Panc1 (cell line): ENCODE data around the gene MGA. TPM values are rescaled to one million over a fixed set of nuclear protein-coding genes. Genes with fewer than 3 reads are reported as not detected.

ENCODE experiments used
- ATAC-seq: fragments of 200-7000 bp; cut with Tn5 transposase; 2 replicates; pipeline ENCODE4 v1.9.1; 2020; ENCODE audit warnings: mild to moderate bottlenecking, moderate library complexity
- BruUV-seq: library from RNA; stranded (reverse); fragments of 400-500 nt; replicated peaks from 2 replicates; lab custom pipeline; 2021; lab: Mats Ljungman, UMichigan
- CTCF ChIA-PET: fragments of 300-600 bp; sonication (Branson Sonifier 250); formaldehyde crosslinking; loops from one replicate; lab custom pipeline; 2022; ENCODE audit warnings: antibody characterized with exemption; lab: Charles Lee
- POLR2A ChIA-PET: fragments of 300-600 bp; sonication (Branson Sonifier 250); formaldehyde crosslinking; loops from one replicate; lab custom pipeline; 2022; ENCODE audit warnings: antibody characterized with exemption; lab: Charles Lee
- DNase-seq: peaks from one replicate; pipeline ENCODE4 v3.0.0-alpha.2; 2010; ENCODE audit warnings: low read depth, low spot score
- H3K27ac ChIP-seq: 2 replicates; pipeline ENCODE4 v1.5.1; 2011; ENCODE audit warnings: mild to moderate bottlenecking, low read length, inconsistent platforms
- H3K27me3 ChIP-seq: fragments of 200-500 bp; sonication (Bioruptor generic); 2 replicates; pipeline ENCODE4 v1.6.0; 2014; ENCODE audit warnings: low read length, inconsistent platforms; ENCODE audit not compliant: control insufficient read depth, insufficient read depth
- H3K36me3 ChIP-seq: fragments of 200-500 bp; sonication (Bioruptor generic); 2 replicates; pipeline ENCODE4 v1.5.1; 2014; ENCODE audit warnings: inconsistent platforms, mild to moderate bottlenecking, low read length, moderate library complexity; ENCODE audit not compliant: control insufficient read depth, insufficient read depth
- H3K4me1 ChIP-seq: 2 replicates; pipeline ENCODE4 v1.5.1; 2011; ENCODE audit warnings: inconsistent platforms, mild to moderate bottlenecking, low read length, moderate library complexity; ENCODE audit not compliant: control insufficient read depth, insufficient read depth
- H3K4me3 ChIP-seq, 2 experiments: 2 replicates each; pipeline ENCODE4 v1.5.1; 2011 to 2012; ENCODE audit warnings: low read depth in 2 of 2, low read length in 2 of 2, mild to moderate bottlenecking in 2 of 2, inconsistent platforms in 1 of 2, moderate library complexity in 1 of 2
- H3K9me3 ChIP-seq: fragments of 200-500 bp; sonication (Bioruptor generic); 2 replicates; pipeline ENCODE4 v1.5.1; 2014; ENCODE audit warnings: low read depth, mild to moderate bottlenecking, inconsistent platforms, low read length, moderate library complexity; ENCODE audit not compliant: control insufficient read depth, insufficient read depth
- POLR2AphosphoS5 ChIP-seq: IDR thresholded peaks from 2 replicates; pipeline ENCODE4 v1.6.1; 2012; ENCODE audit warnings: mild to moderate bottlenecking, low read depth, low read length, moderate library complexity
- SIN3A ChIP-seq: IDR thresholded peaks from 2 replicates; pipeline ENCODE4 v1.6.1; 2012; ENCODE audit warnings: low read depth, mild to moderate bottlenecking, low read length, moderate library complexity, borderline replicate concordance; ENCODE audit not compliant: insufficient read depth
- TCF7L2 ChIP-seq: IDR thresholded peaks from 2 replicates; pipeline ENCODE4 v1.6.1; 2011; ENCODE audit warnings: mild to moderate bottlenecking, low read depth, low read length, inconsistent platforms
- in situ Hi-C: cut with HindIII; loops from 2 replicates; pipeline ENCODE4 v1.10.0; 2016; ENCODE audit warnings: low sequenced_read_pairs, low pct_unique_long_range_greater_than_20kb
- intact Hi-C: fragments of 100-400 bp; cut with micrococcal nuclease; formaldehyde crosslinking; loops from one replicate; pipeline ENCODE4 v1.10.0; 2022; ENCODE audit not compliant: unreplicated experiment
- total RNA-seq: library from RNA; stranded (reverse); gene quantifications from one replicate; pipeline ENCODE4 v1.2.1, GENCODE V29; 2021; ENCODE audit not compliant: unreplicated experiment
- TF ChIP-seq, protein P1 (sequence below), 2 experiments: IDR thresholded peaks; 2 replicates each; pipeline ENCODE4 v1.6.1; 2011 to 2012; ENCODE audit warnings: low read depth in 2 of 2, control low read depth in 1 of 2, low read length in 1 of 2, mild to moderate bottlenecking in 1 of 2, moderate library complexity in 1 of 2; ENCODE audit not compliant: insufficient read depth in 1 of 2
- TF ChIP-seq, protein P2 (sequence below): fragments of 450-650 bp; IDR thresholded peaks from 2 replicates; pipeline ENCODE4 v1.5.1; 2017; ENCODE audit warnings: mild to moderate bottlenecking

MGA gene
- total RNA-seq, 1 experiment from 2014 or later: 43.6 TPM

GRCh38 chr15:41779662-41780157, 119.5 kb downstream of the MGA start:
- ChIA-PET CTCF (interaction anchor here (0.6 to 0.7 kb wide), 2 partner anchors 9 to 297 kb away, joined by 3 to 5 read pairs; no protein-coding TSS in a partner anchor), POLR2A (no interaction called here)
- Histone ChIP-seq H3K27me3 (no peaks in the 10 kb centered on the region), H3K9me3 (no peaks in the 10 kb centered on the region), H3K36me3 (no peaks in the 10 kb centered on the region), H3K4me3 (no peak overlapping the region), H3K4me1 (peaks cover 41% of the 10 kb centered on the region), H3K27ac (no peak overlapping the region)
- no peak for DNase-seq
- ATAC-seq: no peak
- no peak for TF ChIP-seq SIN3A
- TF ChIP-seq TCF7L2: no peak
- no peak for TF ChIP-seq POLR2AphosphoS5
- intact Hi-C loops (no loop called here), in situ Hi-C loops (no loop called here)
- no TSS peak for BruUV-seq

DNA sequence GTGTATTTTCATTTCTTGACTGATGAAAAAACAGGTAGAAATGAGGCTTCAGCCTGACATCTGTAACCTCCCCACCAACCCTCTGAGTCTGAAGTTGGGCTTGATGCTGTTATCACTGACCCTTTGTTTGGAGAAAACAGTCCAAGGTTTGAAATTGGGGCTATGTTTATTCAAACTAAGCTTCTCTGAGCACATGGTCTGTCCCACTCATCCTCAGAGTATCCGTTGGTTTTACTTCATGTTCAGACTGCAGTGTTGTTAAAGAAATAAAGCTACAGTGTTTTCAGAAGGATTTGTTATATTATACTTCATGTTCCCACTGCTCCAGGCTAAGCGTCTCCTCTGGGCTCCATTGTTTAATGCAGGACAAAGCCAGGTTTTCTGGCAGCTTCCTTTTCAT, 120.1 kb downstream of the MGA start:
- H3K27ac ChIP-seq: no peak overlapping the region
- H3K4me3 ChIP-seq: no peak overlapping the region
- no peak for DNase-seq
- intact Hi-C loops: no loop called here
- H3K27me3 ChIP-seq: no peaks in the 10 kb centered on the region
- CTCF ChIA-PET: interaction anchor here (0.6 to 0.7 kb wide), 2 partner anchors 9 to 298 kb away, joined by 3 to 5 read pairs; no protein-coding TSS in a partner anchor
- in situ Hi-C loops: no loop called here
- POLR2A ChIA-PET: interaction anchor here (0.6 kb wide), 1 partner anchor 40 kb away, joined by 3 read pairs; no protein-coding TSS in a partner anchor
- H3K4me1 ChIP-seq: peaks cover 40% of the 10 kb centered on the region
- H3K36me3 ChIP-seq: no peaks in the 10 kb centered on the region
- no peaks in the 10 kb centered on the region for H3K9me3 ChIP-seq
- ATAC-seq: no peak
- no TSS peak for BruUV-seq
- TF ChIP-seq, protein P1, sequence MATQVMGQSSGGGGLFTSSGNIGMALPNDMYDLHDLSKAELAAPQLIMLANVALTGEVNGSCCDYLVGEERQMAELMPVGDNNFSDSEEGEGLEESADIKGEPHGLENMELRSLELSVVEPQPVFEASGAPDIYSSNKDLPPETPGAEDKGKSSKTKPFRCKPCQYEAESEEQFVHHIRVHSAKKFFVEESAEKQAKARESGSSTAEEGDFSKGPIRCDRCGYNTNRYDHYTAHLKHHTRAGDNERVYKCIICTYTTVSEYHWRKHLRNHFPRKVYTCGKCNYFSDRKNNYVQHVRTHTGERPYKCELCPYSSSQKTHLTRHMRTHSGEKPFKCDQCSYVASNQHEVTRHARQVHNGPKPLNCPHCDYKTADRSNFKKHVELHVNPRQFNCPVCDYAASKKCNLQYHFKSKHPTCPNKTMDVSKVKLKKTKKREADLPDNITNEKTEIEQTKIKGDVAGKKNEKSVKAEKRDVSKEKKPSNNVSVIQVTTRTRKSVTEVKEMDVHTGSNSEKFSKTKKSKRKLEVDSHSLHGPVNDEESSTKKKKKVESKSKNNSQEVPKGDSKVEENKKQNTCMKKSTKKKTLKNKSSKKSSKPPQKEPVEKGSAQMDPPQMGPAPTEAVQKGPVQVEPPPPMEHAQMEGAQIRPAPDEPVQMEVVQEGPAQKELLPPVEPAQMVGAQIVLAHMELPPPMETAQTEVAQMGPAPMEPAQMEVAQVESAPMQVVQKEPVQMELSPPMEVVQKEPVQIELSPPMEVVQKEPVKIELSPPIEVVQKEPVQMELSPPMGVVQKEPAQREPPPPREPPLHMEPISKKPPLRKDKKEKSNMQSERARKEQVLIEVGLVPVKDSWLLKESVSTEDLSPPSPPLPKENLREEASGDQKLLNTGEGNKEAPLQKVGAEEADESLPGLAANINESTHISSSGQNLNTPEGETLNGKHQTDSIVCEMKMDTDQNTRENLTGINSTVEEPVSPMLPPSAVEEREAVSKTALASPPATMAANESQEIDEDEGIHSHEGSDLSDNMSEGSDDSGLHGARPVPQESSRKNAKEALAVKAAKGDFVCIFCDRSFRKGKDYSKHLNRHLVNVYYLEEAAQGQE (IDR thresholded peaks at IDR 0.05; ENCODE audit: insufficient read depth in 1 of 2, low read depth in 2 of 2, low read length in 1 of 2): no peak
- TF ChIP-seq, protein P2, sequence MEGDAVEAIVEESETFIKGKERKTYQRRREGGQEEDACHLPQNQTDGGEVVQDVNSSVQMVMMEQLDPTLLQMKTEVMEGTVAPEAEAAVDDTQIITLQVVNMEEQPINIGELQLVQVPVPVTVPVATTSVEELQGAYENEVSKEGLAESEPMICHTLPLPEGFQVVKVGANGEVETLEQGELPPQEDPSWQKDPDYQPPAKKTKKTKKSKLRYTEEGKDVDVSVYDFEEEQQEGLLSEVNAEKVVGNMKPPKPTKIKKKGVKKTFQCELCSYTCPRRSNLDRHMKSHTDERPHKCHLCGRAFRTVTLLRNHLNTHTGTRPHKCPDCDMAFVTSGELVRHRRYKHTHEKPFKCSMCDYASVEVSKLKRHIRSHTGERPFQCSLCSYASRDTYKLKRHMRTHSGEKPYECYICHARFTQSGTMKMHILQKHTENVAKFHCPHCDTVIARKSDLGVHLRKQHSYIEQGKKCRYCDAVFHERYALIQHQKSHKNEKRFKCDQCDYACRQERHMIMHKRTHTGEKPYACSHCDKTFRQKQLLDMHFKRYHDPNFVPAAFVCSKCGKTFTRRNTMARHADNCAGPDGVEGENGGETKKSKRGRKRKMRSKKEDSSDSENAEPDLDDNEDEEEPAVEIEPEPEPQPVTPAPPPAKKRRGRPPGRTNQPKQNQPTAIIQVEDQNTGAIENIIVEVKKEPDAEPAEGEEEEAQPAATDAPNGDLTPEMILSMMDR: no peak
- TF ChIP-seq TCF7L2 (no peak), SIN3A (no peak), POLR2AphosphoS5 (no peak)

DNA sequence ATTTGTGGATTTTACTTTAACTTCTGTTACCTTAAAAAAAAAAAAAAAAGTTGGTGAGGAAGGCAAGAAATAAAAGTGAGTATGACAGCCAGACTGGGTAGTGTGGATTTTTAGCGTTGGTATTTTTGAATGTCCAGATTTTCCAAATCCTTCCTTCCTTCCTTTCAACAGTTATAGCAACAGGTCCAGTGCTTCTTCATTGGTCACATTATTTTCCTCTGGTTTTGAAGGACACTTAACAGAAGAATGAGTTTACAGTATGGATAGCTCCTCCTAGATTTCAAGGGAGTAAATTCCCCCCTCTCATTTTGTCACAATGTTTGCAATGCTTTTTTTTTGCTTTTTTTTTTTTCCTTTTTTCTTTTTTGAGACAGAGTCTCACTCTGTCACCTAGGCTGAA, 120.5 kb downstream of the MGA start:
- Histone ChIP-seq H3K36me3 (no peaks in the 10 kb centered on the region), H3K4me3 (no peak overlapping the region), H3K4me1 (peaks cover 35% of the 10 kb centered on the region), H3K27ac (no peak overlapping the region), H3K9me3 (no peaks in the 10 kb centered on the region), H3K27me3 (no peaks in the 10 kb centered on the region)
- CTCF ChIA-PET: interaction anchor here (1.2 kb wide), 1 partner anchor 8 kb away, joined by 6 read pairs; no protein-coding TSS in a partner anchor
- intact Hi-C loops: no loop called here
- BruUV-seq: no TSS peak
- TF ChIP-seq, protein P2: no peak
- no peak for TF ChIP-seq TCF7L2
- TF ChIP-seq, protein P1 (IDR thresholded peaks at IDR 0.05; ENCODE audit: insufficient read depth in 1 of 2, low read depth in 2 of 2, low read length in 1 of 2): no peak
- no peak for TF ChIP-seq SIN3A
- TF ChIP-seq POLR2AphosphoS5: no peak
- POLR2A ChIA-PET: interaction anchor here (0.6 kb wide), 1 partner anchor 40 kb away, joined by 3 read pairs; no protein-coding TSS in a partner anchor
- ATAC-seq: no peak
- in situ Hi-C loops: no loop called here
- no peak for DNase-seq
